ENCODE data around the gene SDHAF3.

The SDHAF3 gene

GRCh38 chr7:97117035-97117371, 495 bp upstream of the SDHAF3 start:
- Histone ChIP-seq H3K36me3 (replicated peaks; ENCODE audit: insufficient read depth, low read length) (no peaks in the 10 kb centered on the region), H3K27me3 (replicated peaks; ENCODE audit: insufficient read depth, low read length) (no peaks in the 10 kb centered on the region), H4K20me1 (ENCODE audit: insufficient read depth, low read length) (no peaks in the 10 kb centered on the region), H3K9me3 (replicated peaks; ENCODE audit: insufficient read depth, low read length) (no peaks in the 10 kb centered on the region), H3K9ac (ENCODE audit: low read length) (peak overlapping the region; percentile 18; the same call in 1 of the 2 replicates), H3K4me1 (ENCODE audit: low read length) (peaks cover 9% of the 10 kb centered on the region; the same call in 1 of the 2 replicates), H2AFZ (ENCODE audit: low read length) (peak overlapping the region; percentile 98), H3F3A (ENCODE audit: insufficient read depth, low read length) (peaks cover 11% of the 10 kb centered on the region), H3K27ac (ENCODE audit: low read length) (no peak overlapping the region), H3K4me2 (ENCODE audit: low read depth, low read length) (peak overlapping the region; percentile 79; the same call in 1 of the 2 replicates), H3K79me2 (ENCODE audit: low read length) (peaks cover 13% of the 10 kb centered on the region), H3K9me2 (replicated peaks; ENCODE audit: insufficient read depth, low read length) (no peaks in the 10 kb centered on the region), H3K4me3 (ENCODE audit: low read length) (peak overlapping the region; percentile 77)
- TF ChIP-seq EZH2phosphoT487 (IDR thresholded peaks at IDR 0.05; ENCODE audit: low read length) (no peak), CTCF (IDR thresholded peaks at IDR 0.05; ENCODE audit: low read length) (no peak), EZH2 (optimal IDR thresholded peaks at IDR 0.05; ENCODE audit: low read depth, low read length) (no peak)
- no peak for DNase-seq

GRCh38 chr7:97118306-97118917, 914 bp downstream of the SDHAF3 start:
- peak overlapping the region; percentile 86 for H2AFZ ChIP-seq (ENCODE audit: low read length)
- H3K4me2 ChIP-seq (ENCODE audit: low read depth, low read length), result peak overlapping the region; percentile 79
- H3K9me2 ChIP-seq (replicated peaks; ENCODE audit: insufficient read depth, low read length), result no peaks in the 10 kb centered on the region
- H3K27me3 ChIP-seq (replicated peaks; ENCODE audit: insufficient read depth, low read length), result no peaks in the 10 kb centered on the region
- H3F3A ChIP-seq (ENCODE audit: insufficient read depth, low read length), result peaks cover 11% of the 10 kb centered on the region
- H3K79me2 ChIP-seq (ENCODE audit: low read length), result peaks cover 14% of the 10 kb centered on the region
- H3K4me1 ChIP-seq (ENCODE audit: low read length), result peaks cover 9% of the 10 kb centered on the region; the same call in 1 of the 2 replicates
- peak overlapping the region; percentile 77 for H3K4me3 ChIP-seq (ENCODE audit: low read length)
- no peak for TF ChIP-seq EZH2phosphoT487 (IDR thresholded peaks at IDR 0.05; ENCODE audit: low read length)
- no peak for TF ChIP-seq CTCF (IDR thresholded peaks at IDR 0.05; ENCODE audit: low read length)
- TF ChIP-seq EZH2 (optimal IDR thresholded peaks at IDR 0.05; ENCODE audit: low read depth, low read length), result no peak
- DNase-seq, result no peak
- H3K9ac ChIP-seq (ENCODE audit: low read length), result peak overlapping the region; percentile 67
- peak overlapping the region; percentile 61; the same call in 1 of the 2 replicates for H3K27ac ChIP-seq (ENCODE audit: low read length)
- no peaks in the 10 kb centered on the region for H4K20me1 ChIP-seq (ENCODE audit: insufficient read depth, low read length)
- no peaks in the 10 kb centered on the region for H3K9me3 ChIP-seq (replicated peaks; ENCODE audit: insufficient read depth, low read length)
- H3K36me3 ChIP-seq (replicated peaks; ENCODE audit: insufficient read depth, low read length), result no peaks in the 10 kb centered on the region

- H3K9ac ChIP-seq (ENCODE audit: low read length), result no peak overlapping the region
- H3K9me3 ChIP-seq (replicated peaks; ENCODE audit: insufficient read depth, low read length), result no peaks in the 10 kb centered on the region
- no peak for TF ChIP-seq EZH2 (optimal IDR thresholded peaks at IDR 0.05; ENCODE audit: low read depth, low read length)
- TF ChIP-seq CTCF (IDR thresholded peaks at IDR 0.05; ENCODE audit: low read length), result no peak
- TF ChIP-seq EZH2phosphoT487 (IDR thresholded peaks at IDR 0.05; ENCODE audit: low read length), result no peak
- no peaks in the 10 kb centered on the region for H3K27me3 ChIP-seq (replicated peaks; ENCODE audit: insufficient read depth, low read length)
- no peak overlapping the region for H2AFZ ChIP-seq (ENCODE audit: low read length)
- H3K9me2 ChIP-seq (replicated peaks; ENCODE audit: insufficient read depth, low read length), result no peaks in the 10 kb centered on the region
- H3K4me1 ChIP-seq (ENCODE audit: low read length), result peaks cover 9% of the 10 kb centered on the region; the same call in 1 of the 2 replicates
- no peak overlapping the region for H3K4me3 ChIP-seq (ENCODE audit: low read length)
- peaks cover 14% of the 10 kb centered on the region for H3K79me2 ChIP-seq (ENCODE audit: low read length)
- no peak overlapping the region for H3K4me2 ChIP-seq (ENCODE audit: low read depth, low read length)
- no peaks in the 10 kb centered on the region for H3K36me3 ChIP-seq (replicated peaks; ENCODE audit: insufficient read depth, low read length)
- DNase-seq, result no peak
- H3K27ac ChIP-seq (ENCODE audit: low read length), result no peak overlapping the region
- H3F3A ChIP-seq (ENCODE audit: insufficient read depth, low read length), result peaks cover 11% of the 10 kb centered on the region
- no peaks in the 10 kb centered on the region for H4K20me1 ChIP-seq (ENCODE audit: insufficient read depth, low read length)
Observed at GRCh38 chr7:97119747-97120146, 2.2 kb downstream of the SDHAF3 start.

All from MM.1S (cell line).